NCI-H524 (cell line): ENCODE data around the gene TMEM120A.

ENCODE experiments used
- DNase-seq, 2 experiments: peaks; one replicate each; lab custom pipeline; 2025; lab: John Stamatoyannopoulos, UW

TMEM120A gene

DNA sequence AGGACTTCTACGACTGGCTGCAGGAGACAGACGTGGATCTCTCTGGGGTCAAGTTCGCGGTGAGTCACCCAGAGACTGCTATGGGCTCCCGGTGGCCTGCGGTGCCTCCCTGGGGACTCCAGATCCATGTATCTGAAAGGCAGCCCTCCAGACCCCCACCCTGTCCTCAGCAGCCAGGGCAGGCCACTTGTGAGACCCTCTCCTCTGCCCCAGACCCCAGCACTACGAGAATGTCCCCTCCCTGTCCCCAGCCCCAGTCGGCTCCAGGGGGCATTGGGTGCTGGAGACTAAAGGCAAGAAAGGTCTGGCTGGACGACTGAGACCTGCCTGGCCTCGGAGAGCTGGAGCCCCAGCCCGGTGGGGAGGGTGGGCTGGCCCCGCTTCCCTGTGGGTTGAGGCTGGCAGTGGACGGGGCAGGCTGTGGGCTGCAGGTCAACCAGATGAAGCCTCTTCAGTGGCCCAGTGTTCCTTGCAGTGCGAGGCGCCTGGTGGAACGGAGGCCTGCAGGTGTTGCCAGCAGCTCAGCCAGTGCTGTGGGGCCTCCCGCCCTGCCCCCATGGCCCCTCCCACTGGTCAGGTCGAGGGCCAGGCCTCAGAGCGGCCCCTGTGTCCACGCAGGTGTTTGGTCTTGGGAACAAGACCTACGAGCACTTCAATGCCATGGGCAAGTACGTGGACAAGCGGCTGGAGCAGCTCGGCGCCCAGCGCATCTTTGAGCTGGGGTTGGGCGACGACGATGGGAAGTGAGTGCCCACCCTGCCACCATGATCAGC lies 13.8 kb downstream of the TMEM120A start:
- no peak for DNase-seq

DNA sequence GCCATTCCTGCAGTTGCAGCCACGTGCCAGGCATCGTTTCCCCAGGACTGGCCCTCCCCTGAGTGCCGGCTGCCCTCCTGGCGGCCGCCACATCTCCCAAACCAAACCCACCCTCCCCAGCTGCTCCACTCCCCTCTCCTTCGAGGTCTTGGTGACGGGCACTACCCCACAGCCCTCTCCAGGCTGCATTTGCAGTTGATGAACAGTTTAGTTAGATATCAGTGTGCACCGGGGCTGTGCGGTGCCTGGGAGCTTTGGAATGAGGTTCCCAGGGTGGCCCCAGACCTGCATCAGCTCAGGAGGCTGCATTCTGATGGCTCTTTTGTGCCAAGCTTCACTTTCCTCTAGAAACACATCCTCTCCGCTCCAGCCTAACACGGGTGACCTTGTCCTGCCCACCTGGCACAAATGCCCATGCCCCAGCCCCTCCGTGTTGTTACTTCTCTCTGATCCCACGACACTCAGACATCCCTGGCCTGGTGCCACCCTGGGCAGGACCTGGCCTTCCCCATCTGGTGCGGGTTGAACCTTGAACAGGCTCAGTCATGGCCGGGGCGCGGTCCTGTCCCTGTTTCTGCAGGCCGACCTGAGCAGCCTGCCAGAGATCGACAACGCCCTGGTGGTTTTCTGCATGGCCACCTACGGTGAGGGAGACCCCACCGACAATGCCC lies 14.5 kb downstream of the TMEM120A start:
- no peak for DNase-seq

GRCh38 chr7:75977743-75978142 lies 16.7 kb downstream of the TMEM120A start:
- DNase-seq = peak in 1 of 2 experiments; percentile 70

DNA sequence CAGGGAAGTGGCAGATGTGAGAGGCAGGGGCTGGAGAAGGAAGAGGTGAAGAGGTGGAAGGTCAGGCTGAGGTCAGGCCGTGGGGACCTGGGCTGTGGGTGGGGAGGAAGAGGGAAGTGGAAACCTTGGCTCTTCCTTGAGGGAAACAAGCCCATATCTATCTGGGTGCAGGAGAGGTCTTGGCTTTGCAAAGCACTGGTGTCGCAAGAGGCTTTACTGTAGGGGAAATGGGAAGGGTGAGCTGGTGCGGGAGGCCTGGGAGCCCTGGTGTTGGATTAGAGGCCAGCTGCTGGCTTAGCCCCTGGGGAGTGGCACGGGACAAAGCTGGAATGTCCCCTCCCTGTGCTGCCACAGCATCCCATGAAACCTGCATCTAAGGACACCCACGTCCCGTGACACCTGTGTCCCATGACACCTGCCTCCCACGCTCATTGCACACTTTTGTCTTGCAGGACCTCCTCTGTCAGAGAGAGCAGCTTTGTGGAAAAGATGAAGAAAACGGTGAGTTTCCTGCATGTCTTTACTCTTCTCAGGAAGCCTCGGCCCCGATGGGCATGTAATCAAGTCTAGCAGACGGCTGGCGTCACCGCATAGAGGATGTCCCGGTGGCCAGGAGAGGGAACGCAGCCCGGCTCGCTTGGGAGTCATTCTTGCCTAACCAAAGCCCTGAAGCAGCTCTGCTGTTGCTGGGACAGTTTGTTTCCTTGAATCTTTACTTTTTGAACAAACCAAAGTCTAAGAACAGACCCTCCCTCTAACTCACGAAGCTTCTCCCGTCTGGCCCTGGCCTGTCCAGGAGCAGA lies 22.2 kb downstream of the TMEM120A start:
- DNase-seq = peak in 1 of 2 experiments; percentile 21

DNA sequence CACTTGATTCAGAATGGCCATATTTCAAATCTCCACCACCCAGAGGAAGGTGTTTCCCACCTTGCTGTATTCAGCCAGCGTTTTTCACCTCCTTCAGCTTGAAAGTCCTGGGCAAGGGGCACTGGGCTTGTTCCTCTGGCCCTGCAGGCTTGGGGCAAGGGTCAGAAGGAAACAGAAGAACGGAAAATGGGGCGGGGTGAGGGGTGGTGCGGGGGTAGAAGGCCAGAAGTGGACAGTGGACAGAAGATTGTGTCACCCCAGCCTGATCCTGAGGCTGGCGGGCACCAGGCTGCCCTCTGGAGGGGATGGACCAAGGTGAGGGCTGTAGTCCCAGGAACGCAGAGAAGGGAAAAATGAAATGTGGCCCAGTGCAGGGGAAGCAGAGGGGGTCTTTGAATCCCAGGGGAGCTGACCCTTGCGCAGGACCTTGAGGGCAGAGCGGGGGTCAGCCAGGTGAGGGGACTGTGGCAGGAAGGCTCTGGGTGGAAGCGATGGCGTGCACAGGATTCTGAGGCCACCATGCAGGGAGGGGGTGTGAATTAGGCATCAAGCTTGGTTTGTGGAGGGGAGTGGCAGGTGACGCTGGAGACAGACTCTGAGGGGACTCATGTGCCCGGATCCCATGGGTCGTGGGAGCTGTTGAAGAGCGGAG lies 23.0 kb downstream of the TMEM120A start:
- no peak for DNase-seq

GRCh38 chr7:75969704-75970498 lies 24.5 kb downstream of the TMEM120A start:
- DNase-seq = no peak

DNA sequence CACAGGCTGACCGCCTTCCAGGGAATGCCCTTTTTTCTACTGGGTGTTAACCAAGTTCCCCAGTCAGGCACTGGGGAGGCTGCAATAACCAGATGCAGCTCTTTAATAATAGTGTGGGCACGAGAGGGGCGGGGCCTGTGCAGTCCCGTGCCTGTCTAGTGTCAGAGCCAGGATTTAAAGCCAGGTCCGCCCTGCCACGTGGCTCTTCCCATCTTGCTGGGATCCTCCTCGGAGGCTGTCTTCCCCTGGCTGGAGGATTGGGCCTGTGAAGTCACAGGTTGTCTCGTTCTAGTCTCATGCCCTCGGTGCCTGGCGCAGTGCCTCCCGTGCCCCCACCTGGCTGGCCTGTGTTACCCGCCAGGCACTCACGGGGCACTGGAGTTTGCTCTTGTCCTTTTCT lies 25.2 kb downstream of the TMEM120A start:
- DNase-seq = no peak

DNA sequence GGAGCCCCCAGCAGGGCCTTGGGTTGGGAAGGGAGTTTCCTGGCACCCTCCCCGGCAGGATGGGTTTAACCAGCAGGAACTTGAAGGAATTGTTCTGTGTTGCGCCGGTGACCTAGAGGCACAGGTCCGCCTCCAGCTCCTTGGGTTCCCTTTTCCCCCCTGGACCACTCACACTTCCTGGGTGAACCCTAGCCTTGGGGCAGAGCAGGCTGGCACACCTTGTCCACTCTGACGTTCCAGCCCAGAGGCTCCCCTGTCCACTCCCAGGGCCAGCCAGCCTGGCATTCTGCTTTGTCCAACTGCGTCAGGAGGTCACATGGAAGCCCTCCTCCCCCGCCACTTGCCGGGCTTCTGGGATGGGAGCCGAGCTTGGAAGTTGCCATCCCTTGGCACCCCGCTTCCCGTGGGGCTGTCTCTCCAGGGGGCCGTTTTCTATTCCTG lies 25.8 kb downstream of the TMEM120A start:
- no peak for DNase-seq

GRCh38 chr7:75968012-75968411 lies 26.4 kb downstream of the TMEM120A start:
- no peak for DNase-seq

DNA sequence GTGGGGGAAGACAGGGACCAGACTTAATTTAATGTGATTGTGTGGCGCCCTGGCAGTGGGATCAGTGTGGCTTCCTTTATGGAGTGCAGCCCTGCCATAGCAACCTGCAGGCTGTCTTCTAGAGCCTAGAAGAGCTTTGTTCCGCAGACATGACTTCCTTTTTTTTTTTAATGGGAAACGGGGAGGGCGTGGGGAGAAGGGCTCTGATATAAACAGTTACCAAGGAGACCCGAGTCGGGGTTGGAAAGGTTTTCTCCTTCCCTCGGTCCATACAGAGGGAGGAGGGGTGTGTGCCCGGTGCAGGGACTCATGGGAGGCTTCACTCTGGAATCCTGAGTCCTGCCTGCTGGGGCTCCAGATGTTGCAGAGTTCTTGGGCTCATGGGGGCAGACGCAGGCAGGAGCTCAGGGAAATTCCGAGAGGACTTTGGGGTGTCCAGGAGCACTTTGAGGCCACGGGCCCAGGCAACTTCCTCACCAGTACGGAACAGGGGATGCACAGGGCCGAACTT lies 26.9 kb downstream of the TMEM120A start:
- DNase-seq = no peak

- no peak for DNase-seq
Observed at GRCh38 chr7:75967055-75967454, 27.3 kb downstream of the TMEM120A start.

DNA sequence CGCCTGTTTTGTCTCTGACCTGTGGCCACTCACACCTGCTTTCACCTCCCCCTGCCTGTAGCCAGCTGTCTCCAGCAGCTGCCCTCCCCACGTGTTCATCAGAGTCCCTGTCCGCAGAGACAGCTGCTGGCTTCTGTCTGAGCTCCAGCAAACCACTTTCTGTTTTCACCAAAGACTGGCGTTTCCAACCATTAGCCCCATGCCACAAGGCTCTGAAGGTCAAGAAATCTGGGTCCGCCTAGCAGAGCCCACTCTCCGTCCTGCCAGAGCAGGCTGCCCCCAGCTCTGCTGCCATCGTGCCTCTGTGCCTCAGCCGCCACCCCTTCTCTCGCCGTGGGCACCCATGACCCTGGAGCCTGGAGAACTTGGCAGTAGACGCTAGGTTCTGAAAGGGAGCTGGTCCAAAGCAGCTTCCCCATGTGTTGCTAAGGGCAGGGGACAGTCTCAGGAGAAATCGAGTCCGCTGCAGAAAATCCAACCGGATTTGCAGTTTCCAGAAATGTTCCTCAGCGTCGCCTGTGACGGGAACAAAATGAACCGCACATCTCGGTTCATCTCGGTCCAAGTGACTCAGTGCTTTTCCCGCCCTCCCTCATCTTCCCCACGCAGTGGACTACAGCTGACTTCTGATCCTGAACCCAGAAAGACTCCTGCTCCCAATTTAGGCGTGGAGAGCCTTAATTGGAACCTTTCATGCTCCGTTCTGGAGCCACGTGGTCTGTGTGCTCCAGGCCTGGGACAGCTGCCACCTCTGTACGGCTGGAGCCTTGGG lies 28.0 kb downstream of the TMEM120A start:
- peak; percentile 78 to 92 for DNase-seq

DNA sequence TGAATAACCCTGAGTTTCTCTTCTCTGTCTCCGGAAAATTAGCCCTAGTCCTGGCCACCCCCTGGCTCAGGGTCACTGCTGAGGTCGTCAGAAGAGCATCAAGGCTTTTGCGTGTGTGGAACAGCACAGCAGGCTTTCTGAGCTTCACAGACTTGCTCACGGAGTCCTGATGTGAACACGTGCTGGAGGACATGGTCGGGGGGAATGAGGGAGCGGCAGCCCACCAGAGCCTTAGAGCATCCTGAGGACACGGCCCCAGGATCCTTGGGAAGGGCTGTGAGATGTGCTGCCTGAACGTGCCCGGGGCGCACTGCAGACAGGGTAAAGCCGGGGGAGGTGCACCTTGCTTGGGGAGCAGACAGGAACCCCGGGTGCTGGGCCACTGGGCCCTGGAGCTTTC lies 28.8 kb downstream of the TMEM120A start:
- no peak for DNase-seq

DNA sequence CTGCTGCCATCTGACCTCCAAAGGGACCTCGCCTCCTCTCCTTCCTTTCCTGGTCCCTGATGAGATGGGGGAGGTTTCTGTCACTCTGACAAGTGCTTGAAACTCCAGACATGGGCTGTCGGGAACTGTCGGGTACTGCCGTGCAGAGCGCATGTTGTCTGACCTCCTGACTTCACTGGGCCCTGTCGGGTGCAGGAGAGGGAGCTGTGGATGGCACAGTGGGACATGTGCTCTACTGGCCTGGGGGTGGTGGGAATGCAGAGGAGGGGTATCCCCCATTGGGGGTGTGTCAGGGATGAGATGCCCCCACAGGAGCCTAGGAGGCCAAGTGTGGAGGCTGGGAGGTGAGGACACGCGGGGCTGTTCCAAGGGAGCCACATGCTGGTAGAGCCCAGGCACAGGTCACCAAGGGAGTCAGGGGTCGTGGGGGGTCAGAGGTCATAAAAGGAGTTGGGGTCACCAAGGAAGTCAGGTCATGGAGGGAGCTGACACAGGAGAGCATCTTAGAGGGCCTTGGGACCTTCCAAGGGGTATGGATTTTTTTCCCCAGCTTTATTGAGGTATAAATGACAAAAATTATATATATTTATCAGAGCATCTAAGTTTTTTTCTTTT lies 30.9 kb downstream of the TMEM120A start:
- DNase-seq = no peak

DNA sequence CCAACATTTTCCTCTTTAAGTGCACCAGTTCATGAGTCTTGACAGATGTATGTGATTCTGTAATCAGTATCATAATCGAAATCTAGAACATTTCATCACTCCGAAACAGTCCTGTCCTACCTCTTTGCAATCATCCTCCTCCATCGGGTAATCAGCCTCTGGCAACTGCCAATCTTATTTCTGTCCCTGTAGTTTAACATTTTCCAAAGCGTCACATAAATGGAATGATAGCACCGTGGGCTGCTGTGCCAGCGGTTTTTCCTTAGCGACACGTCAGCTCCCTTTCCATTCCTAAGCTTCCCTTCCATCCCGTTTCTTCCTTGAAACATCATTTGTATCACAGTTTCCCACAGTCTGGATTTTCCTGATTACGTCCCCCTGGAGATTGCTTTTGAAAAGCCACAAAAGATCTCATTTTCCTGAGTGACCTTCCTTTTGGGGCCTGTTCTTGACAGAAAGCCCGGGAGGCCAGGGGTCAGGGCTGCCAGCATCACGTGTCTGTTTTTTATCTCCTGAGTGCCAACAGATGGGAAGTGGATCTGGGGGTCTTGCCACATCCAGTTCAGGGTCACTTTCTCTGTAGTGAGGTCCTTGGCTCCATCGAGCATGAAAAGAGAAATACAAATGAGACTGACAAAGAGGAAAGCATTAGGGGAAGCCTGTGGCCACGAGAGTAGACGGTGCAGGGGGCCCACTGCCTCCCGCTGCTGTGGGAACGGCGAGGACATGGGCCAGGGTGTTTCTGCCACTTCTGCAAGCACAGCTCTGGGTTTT lies 31.6 kb downstream of the TMEM120A start:
- no peak for DNase-seq

- DNase-seq = no peak
Observed at GRCh38 chr7:75961218-75961617, 33.2 kb downstream of the TMEM120A start.

GRCh38 chr7:75960372-75960771 lies 34.0 kb downstream of the TMEM120A start:
- no peak for DNase-seq

- DNase-seq = no peak
Observed at GRCh38 chr7:75958802-75959543, 35.4 kb downstream of the TMEM120A start.
